Pancreas (tissue), 10 donors: ENCODE data around the gene CCDC47. TPM values are rescaled to one million over a fixed set of nuclear protein-coding genes. Genes with fewer than 3 reads are reported as not detected.

Experiments used
- ATAC-seq, 4 donors: fragments of 200-7000 bp; cut with Tn5 transposase; one replicate each; pipeline versions ENCODE4 v1.8.0 to v1.9.1; 2020; ENCODE audit warnings: mild to moderate bottlenecking in 4 of 4, moderate library complexity in 4 of 4
- DNase-seq, 6 donors: peaks; one replicate each; pipeline ENCODE4 v3.0.0-alpha.2; 2020
- FAIRE-seq: peaks from 2 replicates; lab custom pipeline; 2012; peaks lifted over from hg19 to GRCh38; lab: Jason Lieb, UNC
- H3K27ac ChIP-seq, 4 donors: fragments of 200-600 bp; sonication (generic); 1 replicate in 3 of 4; 2 replicates in 1 of 4; pipeline versions ENCODE4 v1.5.0 to v1.8.0; 2020
- H3K27me3 ChIP-seq, 4 donors: fragments of 200-600 bp; one replicate each; pipeline ENCODE4 v1.8.0; 2021
- H3K36me3 ChIP-seq, 3 donors: fragments of 200-600 bp; sonication (generic) in 1 of 3; one replicate each; pipeline versions ENCODE4 v1.5.0 to v1.8.0; 2020 to 2021
- H3K4me1 ChIP-seq, 3 donors: fragments of 200-600 bp; one replicate each; pipeline ENCODE4 v1.8.0; 2021
- H3K4me3 ChIP-seq, 4 donors: fragments of 200-600 bp; sonication (generic) in 2 of 4; one replicate each; pipeline versions ENCODE4 v1.5.0 to v1.8.0; 2020 to 2021
- H3K9me3 ChIP-seq, 4 donors: fragments of 200-600 bp; one replicate each; pipeline ENCODE4 v1.8.0; 2021
- CTCF ChIP-seq, 4 donors: fragments of 200-600 bp; sonication (generic) in 3 of 4; IDR thresholded peaks; one replicate each; pipeline versions ENCODE4 v1.5.0 to v1.8.0; 2021; ENCODE audit warnings: antibody characterized with exemption in 4 of 4
- WGBS, 2 donors: extraction: QIAGEN DNeasy Blood & Tissue Kit; methylation state at CpG; one replicate each; pipeline ENCODE4 v1.1.7; 2013; 5-methylcytosine and 5-hydroxymethylcytosine counted together
- intact Hi-C, 3 donors: fragments of 100-400 bp; cut with DNase I; formaldehyde crosslinking; loops; one replicate each; pipeline versions ENCODE4 v1.11.1 to v1.14.2; 2022
- polyA plus RNA-seq, 2 donors: library from polyadenylated mRNA; stranded (reverse); fragments of 200-250 nt; gene quantifications; one replicate each; pipeline ENCODE4 v1.2.3, GENCODE V29; 2013
- total RNA-seq, 6 donors: library from RNA; stranded (reverse); fragmentation: NEBNext Ultra II Directional in 4 of 6; extraction: Animal tissue kit (Norgen Biotek cat#: 25700) in 4 of 6; gene quantifications; one replicate each; pipeline versions ENCODE4 v1.2.1 to v1.2.4, GENCODE V29; 2021 to 2023
- donor health status: healthy with polysubstance abuse.
- donor health status: DM: no; HTN: no; CAD: no; lungs with moderate emphysema.
- donor health status: DM: no; HTN: no; CAD: no.
- donor health status: control.
- donor health status: control.
- donor health status: Bipolar disorder and iron deficiency.
- donor health status: DM: yes; HTN: yes; CAD: no.
- donor health status: DM: no; HTN: no; CAD: no.
- donor health status: DM: no; HTN: no; CAD: no.
- donor health status: DM: yes; HTN: yes; CAD: no.

Gene CCDC47
- total and polyA plus RNA-seq, 8 donors, result 10.8 to 60.3 (median 46.9) TPM

- Histone ChIP-seq H3K4me3 (no peak overlapping the region), H3K27me3 (no peaks in the 10 kb centered on the region), H3K36me3 (peaks cover 0 to 34% (median 31%) of the 10 kb centered on the region in 3 donors), H3K9me3 (no peaks in the 10 kb centered on the region), H3K4me1 (peaks cover 4 to 16% (median 7%) of the 10 kb centered on the region in 3 donors), H3K27ac (no peak overlapping the region)
- intact Hi-C loops, result no loop called here
- DNase-seq (no peak), ATAC-seq (peak in 3 of 4 donors; percentile 43 to 68 (median 64)), FAIRE-seq (no peak)
- 35 to 40% methylated on average over 8 of the region's 8 CpGs for WGBS, 2 donors
- TF ChIP-seq CTCF (IDR thresholded peaks at IDR 0.05), result no peak
These were observed 21.6 kb downstream of the CCDC47 start for GRCh38 chr17:63751806-63752205.

- intact Hi-C loops, result no loop called here
- Histone ChIP-seq H3K27me3 (no peaks in the 10 kb centered on the region), H3K4me1 (peaks cover 4 to 7% (median 6%) of the 10 kb centered on the region in 3 donors), H3K27ac (peak within 1 kb of the TSS; percentile 86 to 96 (median 88)), H3K36me3 (peaks cover 0 to 13% (median 0%) of the 10 kb centered on the region in 3 donors), H3K9me3 (no peaks in the 10 kb centered on the region), H3K4me3 (peak within 1 kb of the TSS; percentile 61 to 76 (median 66))
- TF ChIP-seq CTCF (IDR thresholded peaks at IDR 0.05), result no peak
- peak; percentile 94 to 98 (median 95) for ATAC-seq
- FAIRE-seq, result no peak
- WGBS, 2 donors, result 0% methylated on average over 53 to 61 of the region's 61 CpGs
- DNase-seq, result peak; percentile 98 to 100 (median 100)
These were observed 31.8 kb downstream of the CCDC47 start, which contains the start of gene STRADA for GRCh38 chr17:63741408-63742173. STRADA (minus strand) TSS chr17:63741799; CDS start chr17:63728369, 13,430 bp downstream.

- Histone ChIP-seq H3K27me3 (no peaks in the 10 kb centered on the region), H3K27ac (peak overlapping the region; percentile 86 to 96 (median 88)), H3K4me1 (peaks cover 4 to 7% (median 6%) of the 10 kb centered on the region in 3 donors), H3K9me3 (no peaks in the 10 kb centered on the region), H3K36me3 (peaks cover 0 to 8% (median 0%) of the 10 kb centered on the region in 3 donors), H3K4me3 (peak overlapping the region; percentile 61 to 76 (median 66))
- DNase-seq, result no peak
- no peak for FAIRE-seq
- no peak for TF ChIP-seq CTCF (IDR thresholded peaks at IDR 0.05)
- intact Hi-C loops, result no loop called here
- peak; percentile 2 to 50 (median 36) for ATAC-seq
- 0 to 1% methylated on average over 14 of the region's 14 CpGs for WGBS, 2 donors
These were observed 32.3 kb downstream of the CCDC47 start for GRCh38 chr17:63741143-63741407.

GRCh38 chr17:63740464-63741142, 32.8 kb downstream of the CCDC47 start:
- H3K9me3 ChIP-seq, result no peaks in the 10 kb centered on the region
- ATAC-seq (peak in 1 of 4 donors; percentile 7), FAIRE-seq (no peak), DNase-seq (no peak)
- 18 to 23% methylated on average over 12 of the region's 12 CpGs for WGBS, 2 donors
- intact Hi-C loops, result no loop called here
- H3K4me3 ChIP-seq, result peak overlapping the region; percentile 61 to 76 (median 66)
- H3K27me3 ChIP-seq, result no peaks in the 10 kb centered on the region
- H3K36me3 ChIP-seq, result peaks cover 0 to 3% (median 0%) of the 10 kb centered on the region in 3 donors
- H3K4me1 ChIP-seq, result peaks cover 4 to 7% (median 6%) of the 10 kb centered on the region in 3 donors
- H3K27ac ChIP-seq, result peak overlapping the region; percentile 86 to 96 (median 88)
- TF ChIP-seq CTCF (IDR thresholded peaks at IDR 0.05), result no peak
